ENCODE measurements around the gene CADPS.

Gene CADPS

DNA sequence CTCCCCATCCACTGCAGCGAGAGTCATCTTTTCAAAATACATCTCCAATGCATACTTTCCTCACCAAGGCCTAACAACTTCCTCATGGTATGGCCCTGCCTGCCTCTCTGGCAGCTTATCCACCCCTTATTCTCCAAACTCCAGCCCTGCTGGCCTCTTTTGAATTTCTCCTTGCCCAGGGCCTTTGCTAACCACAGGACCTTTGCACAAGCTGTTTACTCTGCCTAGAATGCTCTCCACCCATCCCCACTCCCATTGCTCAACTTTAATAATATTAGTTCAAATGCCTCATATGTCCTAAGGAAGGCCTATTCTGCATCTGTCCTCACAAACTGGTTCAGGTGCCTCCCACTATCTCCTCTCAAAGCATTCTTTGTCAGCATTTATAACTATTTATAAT, 230.7 kb downstream of the CADPS start:
- DNase-seq (ENCODE audit: low spot score) (no peak), FAIRE-seq (no peak)

DNA sequence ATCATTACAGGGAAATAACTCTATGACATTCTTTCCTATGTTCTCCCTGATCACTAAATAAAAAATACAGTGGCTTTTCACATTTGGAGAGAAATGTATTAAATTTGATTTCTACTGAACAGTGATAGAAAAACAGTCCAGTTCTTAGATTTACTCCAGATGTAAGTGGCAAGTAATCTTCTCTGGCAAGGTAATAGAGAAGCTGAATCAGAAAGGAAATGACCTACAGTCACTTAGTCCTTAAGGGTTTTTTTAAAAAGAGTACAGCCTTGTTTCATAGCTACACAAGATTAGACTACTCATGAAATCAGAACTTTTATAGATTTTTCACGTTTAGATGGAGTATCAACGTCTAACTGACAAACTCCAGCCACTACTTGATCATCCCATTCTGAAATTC, 236.9 kb downstream of the CADPS start:
- FAIRE-seq (no peak), DNase-seq (ENCODE audit: low spot score) (no peak)

DNA sequence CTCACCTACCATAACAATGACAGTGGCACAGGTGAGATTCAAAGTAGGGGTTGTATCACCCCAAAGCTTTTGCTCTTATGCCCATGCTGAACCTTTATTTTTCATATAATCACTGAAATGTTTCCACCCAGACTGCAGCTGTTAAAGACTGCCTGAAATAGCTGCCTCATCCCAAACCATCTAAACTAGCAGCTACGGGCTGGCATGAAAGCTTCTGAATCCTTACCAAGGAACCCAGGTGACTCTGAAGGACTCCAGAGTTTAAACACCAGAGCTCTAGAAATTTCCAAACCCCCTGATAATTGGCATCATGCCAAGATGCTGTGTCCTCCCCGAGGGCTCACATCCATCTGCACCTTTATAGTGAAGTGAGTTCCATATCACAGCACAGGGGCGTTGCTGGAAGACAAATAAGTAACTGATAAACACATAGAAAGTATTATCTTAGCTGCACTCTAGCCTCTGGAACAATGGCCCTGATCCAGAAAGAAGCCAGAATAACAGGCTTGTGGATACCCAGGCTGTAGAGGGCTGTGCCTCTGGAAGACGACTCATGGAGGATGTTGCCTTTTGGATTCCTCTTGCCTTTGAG, 238.9 kb downstream of the CADPS start:
- DNase-seq (ENCODE audit: low spot score): no peak
- FAIRE-seq: no peak

DNA sequence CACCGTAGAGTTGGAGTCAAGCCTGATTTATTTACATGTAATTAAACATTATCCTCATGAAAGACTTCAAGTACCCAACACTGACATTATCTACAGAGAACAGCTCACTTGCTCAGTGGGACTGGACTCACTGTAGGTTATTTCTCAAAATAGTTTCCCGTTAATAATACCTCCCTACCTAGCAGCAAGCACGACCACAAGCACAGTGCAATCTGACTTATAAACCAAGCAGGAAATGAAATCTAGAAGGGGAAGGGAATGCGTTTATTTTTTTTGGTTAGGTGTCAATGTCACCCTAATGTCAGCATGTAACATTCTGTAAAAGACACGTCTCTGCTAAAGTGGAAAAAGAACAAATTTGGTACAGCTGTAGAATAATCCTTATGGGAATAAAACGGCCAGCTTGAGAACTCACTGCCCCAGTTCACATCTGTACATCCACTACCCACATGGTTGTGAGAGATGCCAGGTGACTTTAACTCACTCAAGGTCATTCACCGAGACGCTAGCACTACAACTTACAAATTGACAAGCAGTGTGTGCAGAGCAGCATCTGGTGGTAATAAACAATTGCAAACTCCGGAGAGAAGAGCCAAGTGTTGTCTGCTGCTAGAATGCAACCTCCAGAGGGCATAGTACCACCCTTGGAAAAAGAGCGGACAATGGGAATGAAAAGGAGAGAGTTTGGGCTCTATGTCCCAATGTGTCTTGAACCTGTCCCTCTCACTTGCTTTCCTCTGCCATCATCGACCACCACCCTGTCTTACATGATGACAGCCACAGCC, 242.5 kb downstream of the CADPS start:
- DNase-seq (ENCODE audit: low spot score) (peak; percentile 26), FAIRE-seq (no peak)

DNA sequence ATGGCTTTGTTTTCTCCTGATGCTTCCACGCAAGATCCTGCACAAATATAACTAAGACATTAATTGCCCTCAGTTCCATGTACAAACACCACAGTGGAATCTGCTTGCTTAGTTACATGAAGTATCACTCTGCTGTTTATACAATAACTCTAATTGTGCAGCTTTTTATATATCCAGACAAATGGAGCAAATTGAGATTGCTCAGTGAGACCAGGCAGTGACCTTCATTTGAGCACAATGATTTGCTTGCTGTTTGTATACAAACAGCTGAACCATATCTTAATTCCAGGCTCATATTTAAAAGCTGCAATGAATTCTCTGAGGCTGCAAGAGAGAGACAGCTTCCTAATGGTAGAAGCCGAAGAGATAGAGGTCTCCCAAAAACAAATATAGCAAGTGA, 243.7 kb downstream of the CADPS start:
- DNase-seq (ENCODE audit: low spot score) (no peak), FAIRE-seq (no peak)

DNA sequence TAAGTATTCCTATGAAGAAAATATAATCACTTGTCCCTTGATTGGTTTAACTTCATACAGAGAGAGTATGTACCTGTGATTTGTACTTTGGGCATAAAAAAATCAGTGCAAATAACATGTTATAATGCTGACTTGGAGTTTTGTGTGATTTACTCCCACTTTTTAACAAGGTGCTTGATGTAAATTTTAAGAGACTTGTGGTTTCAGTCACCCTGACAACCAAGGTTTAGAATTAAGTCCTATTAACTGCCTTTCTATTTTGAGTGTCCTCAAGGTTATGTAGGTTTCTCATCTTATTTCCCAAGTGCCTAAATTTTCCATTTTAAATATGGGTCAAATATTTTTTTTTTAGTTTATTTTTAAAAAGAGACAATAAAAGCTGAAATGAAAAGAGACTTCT, 244.6 kb downstream of the CADPS start:
- DNase-seq (ENCODE audit: low spot score): no peak
- no peak for FAIRE-seq

DNA sequence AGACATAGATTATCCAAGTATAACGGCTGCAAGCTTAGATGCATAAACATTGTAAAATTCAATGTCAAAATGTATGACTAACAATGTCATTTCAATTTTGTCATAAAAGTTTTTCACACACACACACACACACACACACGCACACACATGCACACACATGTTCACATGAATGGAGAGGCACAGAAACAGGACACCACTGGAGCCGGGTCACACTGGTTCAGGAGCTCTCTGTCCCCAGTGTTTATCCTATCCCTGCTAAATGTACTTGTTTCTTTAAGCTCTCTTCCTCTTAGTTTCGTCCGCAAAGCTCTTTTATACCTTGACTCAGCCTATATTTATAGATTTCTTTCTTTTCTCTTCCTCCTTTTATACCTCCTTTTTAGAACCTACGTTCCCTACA, 249.9 kb downstream of the CADPS start:
- DNase-seq (ENCODE audit: low spot score): no peak
- no peak for FAIRE-seq

DNA sequence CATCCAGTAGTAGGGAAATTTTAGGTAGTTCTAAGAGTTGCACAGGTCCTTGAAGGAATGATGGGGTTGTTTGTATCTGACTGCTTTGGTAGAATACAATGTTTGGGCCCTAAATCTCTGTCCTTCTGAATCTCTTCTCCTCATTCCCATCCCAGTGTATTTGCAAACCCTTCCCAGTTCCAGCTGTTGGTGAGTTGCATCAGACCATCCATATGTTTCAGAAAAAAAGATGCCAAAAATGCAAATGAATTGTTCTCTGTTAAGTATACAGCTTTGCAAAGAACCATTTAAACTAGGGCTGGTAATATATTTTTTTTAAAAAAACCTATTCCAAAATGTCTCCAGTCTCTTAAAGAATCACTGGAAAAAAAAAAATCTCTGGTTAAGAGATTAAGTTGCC, 251.0 kb downstream of the CADPS start:
- FAIRE-seq (no peak), DNase-seq (ENCODE audit: low spot score) (no peak)

DNA sequence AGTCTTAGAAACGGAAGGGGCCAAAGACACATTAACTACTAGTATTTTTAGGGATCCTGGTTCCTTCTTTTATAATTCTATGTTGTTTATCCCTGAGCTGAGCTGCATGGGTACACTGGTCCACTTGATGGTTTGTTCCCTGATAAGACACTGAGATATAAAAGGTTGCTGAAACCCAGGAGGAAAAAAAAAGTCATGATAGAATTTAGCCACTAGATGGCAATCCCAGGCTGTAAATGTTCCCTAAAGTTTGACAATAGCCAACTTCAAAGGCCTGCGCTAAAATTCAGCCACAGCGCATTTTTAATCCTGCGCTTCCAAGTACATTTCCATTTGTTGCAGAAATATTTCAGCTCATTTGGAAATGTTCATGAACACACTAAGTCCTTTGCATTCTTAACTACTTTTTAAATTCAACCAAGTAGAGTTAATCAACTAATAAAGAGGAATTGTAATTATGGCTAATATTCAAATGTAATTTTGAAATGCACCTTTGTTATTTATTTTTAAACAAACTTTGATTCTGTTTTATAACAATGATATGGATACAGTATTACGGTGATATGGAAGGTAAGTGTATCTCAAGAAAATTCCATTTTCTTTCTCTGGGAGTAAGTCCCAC, 252.6 kb downstream of the CADPS start:
- FAIRE-seq (no peak), DNase-seq (ENCODE audit: low spot score) (peak; percentile 51)

DNA sequence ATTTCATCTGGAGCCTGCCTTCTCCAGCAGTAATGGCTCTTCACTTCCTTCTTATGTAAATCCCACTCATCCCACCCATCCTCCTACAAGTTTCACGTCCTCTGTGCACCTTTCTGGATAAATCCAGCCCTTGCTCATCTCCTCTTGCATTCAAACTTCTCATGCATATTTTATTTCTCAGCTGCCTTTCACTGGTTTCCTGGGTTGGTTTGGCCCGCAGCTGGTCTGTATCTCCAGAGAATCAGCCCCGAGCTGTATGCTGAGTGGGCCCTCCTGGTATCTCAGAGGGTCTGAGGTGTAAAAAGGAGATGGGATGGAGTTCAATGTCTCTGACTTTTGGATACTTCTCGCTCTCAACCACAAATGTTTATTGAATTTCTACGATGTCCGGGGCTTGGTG, 253.3 kb downstream of the CADPS start:
- FAIRE-seq: no peak
- no peak for DNase-seq (ENCODE audit: low spot score)

DNA sequence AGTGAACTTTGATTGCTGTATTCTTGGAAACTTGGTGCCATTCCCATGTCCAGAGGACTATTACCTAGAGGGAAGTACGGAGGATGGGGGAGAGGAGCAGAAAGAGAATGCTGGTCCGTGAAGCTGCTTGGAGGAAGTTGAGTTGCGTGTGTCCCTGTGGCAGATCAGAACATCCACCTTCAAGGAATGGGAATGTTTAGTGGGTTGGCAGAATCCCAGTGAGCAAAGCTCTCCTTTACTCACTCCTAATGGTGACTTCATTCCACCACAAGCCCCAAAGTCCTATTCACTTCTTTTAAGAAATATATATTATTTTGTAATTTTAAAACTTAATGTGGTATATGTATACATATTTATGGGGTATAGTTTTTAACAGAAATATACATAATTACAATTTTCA, 254.0 kb downstream of the CADPS start:
- FAIRE-seq (no peak), DNase-seq (ENCODE audit: low spot score) (no peak)

DNA sequence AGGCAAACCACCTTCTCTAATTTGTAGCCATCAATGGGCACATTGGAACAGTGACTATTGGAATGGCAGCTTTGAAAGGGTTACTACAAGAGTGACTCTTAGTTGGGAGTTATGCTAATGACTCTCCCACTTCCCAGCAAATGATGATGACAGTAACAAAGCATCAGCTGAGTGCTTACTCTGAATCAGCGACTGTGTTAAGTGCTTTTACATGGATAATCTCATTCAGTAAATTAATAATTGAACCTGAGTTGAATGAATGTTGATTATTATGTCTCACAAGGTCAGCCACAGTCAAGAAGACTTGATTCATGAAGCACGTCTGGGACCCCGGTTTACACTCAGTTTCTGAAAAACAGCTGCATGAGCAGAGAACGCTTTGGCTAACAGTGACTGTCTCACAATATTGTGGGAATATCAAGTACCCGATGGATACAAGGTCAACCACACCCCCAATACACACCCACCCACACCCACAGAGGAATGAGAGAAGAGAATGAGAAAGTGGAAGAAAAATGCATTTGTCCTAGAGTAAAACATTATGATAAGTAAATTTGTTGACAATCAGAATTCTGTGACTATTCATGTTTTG, 259.9 kb downstream of the CADPS start:
- DNase-seq (ENCODE audit: low spot score) (no peak), FAIRE-seq (no peak)

DNA sequence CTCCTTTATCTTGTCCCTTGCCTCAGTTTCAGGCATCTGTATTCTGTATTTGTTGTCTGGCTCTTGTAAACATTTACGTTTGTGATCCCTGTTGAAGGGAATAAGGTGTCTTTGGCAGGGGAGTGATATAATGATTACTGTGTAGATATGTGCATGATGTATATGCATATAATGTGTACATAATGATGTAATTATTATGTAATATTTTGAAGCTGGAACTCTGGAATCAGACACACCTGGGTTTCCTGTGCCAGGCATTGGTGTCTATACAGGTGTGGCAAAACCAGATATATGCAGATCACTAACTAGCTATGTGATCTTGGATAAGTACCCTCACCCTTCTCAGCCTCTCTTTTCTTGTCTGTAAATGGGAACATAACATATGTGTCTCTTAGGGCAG, 260.7 kb downstream of the CADPS start:
- no peak for DNase-seq (ENCODE audit: low spot score)
- FAIRE-seq: no peak

DNA sequence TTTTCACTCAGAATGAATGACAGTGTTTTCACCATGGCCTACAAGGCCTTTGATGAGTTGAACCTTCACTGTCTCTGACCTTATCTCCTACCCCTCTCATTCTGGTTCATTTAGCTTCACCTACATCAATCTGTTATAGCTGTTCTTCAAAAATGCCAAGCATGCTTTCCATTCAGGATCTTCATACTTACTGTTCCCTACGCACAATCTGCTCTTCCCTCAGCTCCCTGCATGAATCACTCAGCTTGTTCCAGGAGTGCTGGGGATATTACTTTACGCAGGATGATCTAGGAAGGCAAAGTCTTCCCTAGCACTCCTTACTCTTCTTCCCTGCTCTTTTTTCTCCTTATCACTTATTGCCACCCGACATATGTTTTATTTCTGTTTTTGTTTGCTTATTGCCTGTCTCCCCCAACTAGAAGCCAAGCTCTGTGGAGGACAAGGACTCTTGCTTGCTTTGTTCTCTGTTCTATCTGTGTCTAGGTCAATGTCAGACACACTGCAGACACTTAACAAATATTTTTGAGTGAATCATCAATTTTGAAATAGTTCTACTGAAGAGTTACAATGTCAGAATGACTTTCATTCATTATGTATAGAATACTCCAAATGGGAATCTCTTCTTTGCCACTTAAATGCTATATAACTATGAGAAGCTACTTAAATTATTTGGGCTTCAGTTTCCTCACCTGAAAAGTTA, 263.5 kb downstream of the CADPS start:
- DNase-seq (ENCODE audit: low spot score): no peak
- no peak for FAIRE-seq

DNA sequence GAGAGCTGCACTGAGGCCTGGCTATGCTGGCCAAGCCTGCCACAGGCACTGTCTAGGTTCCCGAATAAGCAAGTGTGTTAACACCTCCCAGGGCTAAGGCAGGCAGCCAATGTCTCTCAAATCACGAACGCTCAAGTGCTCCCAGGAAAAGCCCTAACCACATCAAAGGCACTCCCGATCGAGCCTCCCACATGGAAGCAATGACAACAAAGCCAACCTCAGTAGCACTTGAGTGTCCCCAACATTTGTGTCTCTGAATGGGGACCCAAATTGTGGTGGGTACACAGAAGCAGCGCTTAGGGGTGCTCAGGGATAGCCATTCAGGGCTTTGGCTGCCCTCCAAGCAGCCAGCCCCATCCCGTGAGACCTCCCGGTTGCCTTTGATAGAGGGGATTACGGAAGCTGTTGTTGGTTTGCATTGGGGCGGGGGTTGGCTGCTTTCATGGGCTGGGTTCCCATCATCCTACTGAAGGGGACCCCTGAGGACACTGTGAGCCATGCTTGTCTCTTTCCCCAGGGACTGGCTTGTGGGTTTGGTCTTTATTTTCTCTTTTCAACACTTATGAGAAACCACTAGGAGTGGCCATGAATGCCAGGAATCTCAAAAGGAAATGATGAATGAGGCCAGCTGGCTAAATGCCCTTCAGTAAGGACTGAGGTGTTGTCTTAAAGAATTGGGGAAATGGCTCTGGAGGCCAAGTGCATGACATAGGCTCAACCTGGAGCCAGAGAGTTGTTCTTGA, 267.8 kb downstream of the CADPS start:
- FAIRE-seq (peak; percentile 61), DNase-seq (ENCODE audit: low spot score) (peak; percentile 77)

DNA sequence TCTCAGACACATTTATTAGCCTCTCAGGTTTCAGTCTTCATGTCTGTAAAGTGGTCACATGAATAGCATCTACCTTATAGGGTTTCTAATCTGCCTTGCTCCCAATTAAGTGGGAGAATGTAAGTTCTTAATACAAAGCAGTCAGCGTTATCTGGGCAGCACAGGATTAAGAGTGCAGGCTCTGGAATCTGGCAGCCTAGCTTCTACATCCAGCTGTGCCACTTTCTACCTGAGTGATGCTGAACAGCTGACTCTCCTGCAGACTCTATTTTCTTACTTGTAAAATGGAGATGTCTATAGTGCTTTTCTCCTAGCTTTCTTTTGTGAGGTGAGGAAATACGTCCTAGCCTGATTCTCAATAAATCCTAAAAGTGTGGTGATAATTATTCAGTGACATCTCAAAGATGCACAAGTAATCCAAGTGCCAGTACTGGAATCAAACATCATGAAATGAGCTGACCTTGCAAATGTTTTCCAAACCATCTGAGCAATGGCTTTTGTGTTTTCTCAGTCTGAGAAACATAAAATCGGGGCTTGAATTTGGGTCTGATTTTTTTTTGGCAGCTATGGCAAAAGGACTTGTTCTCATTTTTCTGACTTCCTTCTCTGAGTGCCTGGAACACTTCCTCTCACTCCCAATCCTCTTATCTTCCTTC, 269.7 kb downstream of the CADPS start:
- DNase-seq (ENCODE audit: low spot score) (no peak), FAIRE-seq (no peak)

DNA sequence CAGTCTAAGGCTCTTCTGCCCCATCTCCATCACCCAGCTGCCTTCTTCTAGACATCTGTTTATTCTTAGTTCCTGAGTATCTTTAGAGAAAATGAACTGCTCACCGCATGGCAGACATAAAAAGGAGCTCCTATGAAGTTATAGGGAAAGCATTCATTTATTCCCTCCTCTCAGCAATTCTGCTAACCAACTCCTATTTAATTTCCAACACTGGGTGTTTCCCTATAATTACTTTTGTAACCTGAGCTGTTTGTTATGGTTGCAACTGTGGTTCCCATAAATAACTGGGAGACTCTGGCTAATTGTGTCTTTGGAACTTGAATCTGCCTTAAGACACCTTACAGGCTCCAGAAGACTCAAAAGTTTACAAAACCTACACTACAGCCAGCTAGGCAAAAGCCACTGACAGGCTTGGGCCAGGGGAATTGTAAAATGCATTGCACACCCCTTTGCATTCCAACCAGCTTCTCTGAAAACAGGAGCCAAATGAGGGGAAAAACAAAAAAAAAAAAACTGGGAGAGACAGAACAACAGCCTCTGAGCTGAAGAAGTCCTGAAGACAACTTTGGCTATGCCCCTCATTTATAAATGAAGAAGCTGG, 270.4 kb downstream of the CADPS start:
- FAIRE-seq (no peak), DNase-seq (ENCODE audit: low spot score) (no peak)

DNA sequence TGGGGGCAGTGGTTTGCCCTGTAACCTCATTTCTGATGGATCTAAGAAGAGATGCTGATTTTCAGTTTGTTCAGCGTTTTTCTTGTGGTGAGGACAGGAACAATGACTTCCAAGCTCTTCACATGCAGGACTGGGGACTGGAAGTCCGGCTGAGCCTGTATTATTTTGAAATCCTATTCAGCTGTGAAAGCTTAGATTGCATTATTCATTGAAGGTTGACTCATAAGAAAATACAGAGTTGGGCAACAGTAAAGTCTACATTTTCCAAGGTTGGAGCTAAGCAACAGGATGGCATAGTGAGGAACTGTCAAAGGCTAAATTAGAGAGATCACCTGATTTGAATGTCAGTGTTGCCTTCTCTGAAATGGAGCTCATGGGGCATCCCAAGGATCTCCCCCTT, 270.9 kb downstream of the CADPS start:
- FAIRE-seq: no peak
- no peak for DNase-seq (ENCODE audit: low spot score)

DNA sequence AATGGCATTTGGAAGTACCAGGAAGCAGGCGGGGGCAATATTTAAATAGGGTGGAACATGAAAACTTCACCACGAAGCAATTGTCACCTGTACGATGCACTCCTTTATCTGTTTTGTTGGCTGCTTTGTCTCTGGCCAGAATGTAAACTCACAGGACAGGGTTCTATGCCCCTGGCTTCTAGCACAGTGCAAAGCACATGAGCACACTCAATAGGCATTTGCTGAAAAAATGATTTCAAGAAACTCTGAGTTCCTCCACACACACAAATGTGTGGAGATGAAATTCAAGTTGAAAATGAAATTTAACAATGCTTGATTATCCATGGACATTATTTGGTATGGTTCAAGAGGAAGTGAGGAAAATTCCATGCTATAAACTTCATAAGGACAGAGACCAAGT, 272.2 kb downstream of the CADPS start:
- DNase-seq (ENCODE audit: low spot score) (no peak), FAIRE-seq (no peak)

DNA sequence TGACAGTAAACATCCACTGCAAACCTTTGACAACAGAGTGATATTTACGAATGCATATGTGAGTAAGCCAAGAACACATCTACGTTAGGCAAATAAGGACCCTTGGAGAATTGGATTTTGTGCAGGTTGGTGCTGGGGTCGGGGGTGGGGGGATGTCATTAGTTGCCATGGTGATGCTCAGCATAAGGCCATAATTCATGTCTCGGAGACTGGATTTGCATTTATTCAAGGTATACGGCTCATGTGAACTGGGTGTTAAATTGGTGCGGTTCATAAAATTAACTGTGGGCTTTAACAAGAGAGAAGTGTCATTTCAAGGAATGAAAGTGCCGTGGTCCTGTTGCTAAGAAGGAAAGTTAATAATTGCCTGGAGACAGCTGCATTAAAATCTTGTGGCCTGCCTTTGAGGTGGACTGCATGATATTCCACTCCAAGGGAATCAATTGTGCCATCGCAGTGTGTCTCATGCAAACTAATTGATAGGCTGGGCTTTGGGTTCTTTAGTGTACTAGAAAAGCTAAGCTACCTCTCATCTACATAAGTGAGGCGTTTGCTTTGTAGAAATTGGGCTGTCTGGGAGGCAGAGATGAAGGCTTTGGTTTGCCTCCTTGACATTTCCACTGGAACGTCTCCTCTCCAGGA, 273.0 kb downstream of the CADPS start:
- DNase-seq (ENCODE audit: low spot score) (no peak), FAIRE-seq (no peak)
